Heart left ventricle (tissue), 13 donors: ENCODE results near the gene MSRB3.

Experiments
- POLR2A ChIP-seq, 2 donors: fragments of 450-650 bp; IDR thresholded peaks; one replicate each; pipeline ENCODE4 v1.6.1; 2017; ENCODE audit warnings: antibody characterized with exemption in 2 of 2, mild to moderate bottlenecking in 2 of 2, moderate library complexity in 2 of 2
- TF ChIP-seq, protein P1 (sequence below), 12 donors: fragments of 200-600 bp; sonication (generic) in 4 of 12; IDR thresholded peaks; one replicate each; pipeline versions ENCODE4 v1.5.0 to v1.8.0; 2018 to 2022; ENCODE audit warnings: antibody characterized with exemption in 12 of 12, mild to moderate bottlenecking in 5 of 12
- donor health status: ischemic (EF 13 %, LVEDD 7.1; RV severe dilation, severe dysfunction).
- donor health status: DM: no; HTN: yes; CAD: no.
- donor health status: DM: no; HTN: no; CAD: no.
- donor health status: ischemic (EF 25% LVEDD 6.9; RV normal size, moderate dysfunction).
- donor health status: ischemic (EF 25% LVEDD 5.7; RV mildly dilated, moderate dysfunction).
- donor health status: ischemic (EF 35%, LVEDD 5.7; RV mildly dilated, moderate dysfunction).
- donor health status: nonischemic (EF 11% LVEDD 7.7; RV severe dilation, severe dysfunction).
- donor health status: DM: yes; HTN: yes; CAD: no.
- donor health status: PGD.
- donor health status: ischemic (EF 29% LVEDD 5.4; RV normal size, mild dysfunction).
- donor health status: nonischemic (EF 23%, LVEDD 6.1; RV moderate dilation, normal function).

DNA sequence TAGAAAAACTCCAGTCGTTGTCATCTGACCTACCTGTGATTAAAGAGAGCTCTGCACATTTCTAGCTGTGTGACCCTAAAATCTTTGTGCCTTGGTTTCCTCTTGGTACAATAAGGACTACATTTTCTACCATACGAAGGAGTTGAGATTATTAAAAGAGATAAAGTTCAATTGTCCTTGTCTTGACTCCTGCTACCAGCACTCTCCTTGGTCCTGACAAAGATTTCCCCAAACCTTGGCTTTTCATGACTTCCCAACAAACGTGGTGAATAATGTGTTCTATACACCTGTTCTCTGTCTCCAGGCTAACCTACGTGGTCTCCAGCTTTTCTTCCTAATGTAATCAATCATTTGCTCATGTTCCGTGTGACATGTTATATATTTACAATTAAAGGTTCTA, 223.5 kb downstream of the MSRB3 start:
- TF ChIP-seq, protein P1, sequence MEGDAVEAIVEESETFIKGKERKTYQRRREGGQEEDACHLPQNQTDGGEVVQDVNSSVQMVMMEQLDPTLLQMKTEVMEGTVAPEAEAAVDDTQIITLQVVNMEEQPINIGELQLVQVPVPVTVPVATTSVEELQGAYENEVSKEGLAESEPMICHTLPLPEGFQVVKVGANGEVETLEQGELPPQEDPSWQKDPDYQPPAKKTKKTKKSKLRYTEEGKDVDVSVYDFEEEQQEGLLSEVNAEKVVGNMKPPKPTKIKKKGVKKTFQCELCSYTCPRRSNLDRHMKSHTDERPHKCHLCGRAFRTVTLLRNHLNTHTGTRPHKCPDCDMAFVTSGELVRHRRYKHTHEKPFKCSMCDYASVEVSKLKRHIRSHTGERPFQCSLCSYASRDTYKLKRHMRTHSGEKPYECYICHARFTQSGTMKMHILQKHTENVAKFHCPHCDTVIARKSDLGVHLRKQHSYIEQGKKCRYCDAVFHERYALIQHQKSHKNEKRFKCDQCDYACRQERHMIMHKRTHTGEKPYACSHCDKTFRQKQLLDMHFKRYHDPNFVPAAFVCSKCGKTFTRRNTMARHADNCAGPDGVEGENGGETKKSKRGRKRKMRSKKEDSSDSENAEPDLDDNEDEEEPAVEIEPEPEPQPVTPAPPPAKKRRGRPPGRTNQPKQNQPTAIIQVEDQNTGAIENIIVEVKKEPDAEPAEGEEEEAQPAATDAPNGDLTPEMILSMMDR (IDR thresholded peaks at IDR 0.05) = no peak
- no peak for TF ChIP-seq POLR2A (IDR thresholded peaks at IDR 0.05)
